Measurements from ENCODE around the gene SEC31A.

Gene SEC31A

DNA sequence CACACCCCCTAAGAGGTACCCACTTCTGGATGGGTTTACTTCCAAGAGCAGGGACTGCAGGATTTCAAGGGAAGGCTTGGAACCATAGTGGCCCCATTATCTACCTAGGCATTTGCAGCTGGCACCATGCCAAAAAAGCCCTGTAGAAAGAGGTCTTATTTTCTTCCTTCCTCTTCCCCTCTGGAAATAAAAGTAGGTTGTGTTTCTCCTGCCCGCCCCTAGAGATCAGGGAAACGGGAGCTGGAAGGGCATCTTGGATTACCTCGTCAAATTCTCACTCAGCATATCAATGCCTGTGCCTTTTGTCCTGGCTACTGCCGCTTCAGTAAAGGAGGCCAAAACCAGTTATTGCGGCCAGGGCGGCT, 93.9 kb downstream of the SEC31A start:
- H3K27ac ChIP-seq (ENCODE audit: low read depth in 2 of 2, low read length in 2 of 2) = no peak overlapping the region
- no peak overlapping the region for H3K9ac ChIP-seq (ENCODE audit: low read depth in 1 of 2, low read length in 2 of 2)
- H3K4me1 ChIP-seq (ENCODE audit: control insufficient read depth in 2 of 2, insufficient read depth in 2 of 2, low read length in 2 of 2) = peaks cover 4 to 6% of the 10 kb centered on the region in 2 donors
- H3K4me3 ChIP-seq (ENCODE audit: low read length in 2 of 2) = no peak overlapping the region
- H3K36me3 ChIP-seq (ENCODE audit: control insufficient read depth in 2 of 2, insufficient read depth in 2 of 2, low read length in 2 of 2) = no peaks in the 10 kb centered on the region
- peaks cover 2 to 8% of the 10 kb centered on the region in 2 donors for H3K27me3 ChIP-seq (ENCODE audit: control insufficient read depth in 2 of 2, insufficient read depth in 2 of 2, low read length in 2 of 2)
- no peaks in the 10 kb centered on the region for H3K9me3 ChIP-seq (ENCODE audit: control insufficient read depth in 2 of 2, low read length in 2 of 2)

DNA sequence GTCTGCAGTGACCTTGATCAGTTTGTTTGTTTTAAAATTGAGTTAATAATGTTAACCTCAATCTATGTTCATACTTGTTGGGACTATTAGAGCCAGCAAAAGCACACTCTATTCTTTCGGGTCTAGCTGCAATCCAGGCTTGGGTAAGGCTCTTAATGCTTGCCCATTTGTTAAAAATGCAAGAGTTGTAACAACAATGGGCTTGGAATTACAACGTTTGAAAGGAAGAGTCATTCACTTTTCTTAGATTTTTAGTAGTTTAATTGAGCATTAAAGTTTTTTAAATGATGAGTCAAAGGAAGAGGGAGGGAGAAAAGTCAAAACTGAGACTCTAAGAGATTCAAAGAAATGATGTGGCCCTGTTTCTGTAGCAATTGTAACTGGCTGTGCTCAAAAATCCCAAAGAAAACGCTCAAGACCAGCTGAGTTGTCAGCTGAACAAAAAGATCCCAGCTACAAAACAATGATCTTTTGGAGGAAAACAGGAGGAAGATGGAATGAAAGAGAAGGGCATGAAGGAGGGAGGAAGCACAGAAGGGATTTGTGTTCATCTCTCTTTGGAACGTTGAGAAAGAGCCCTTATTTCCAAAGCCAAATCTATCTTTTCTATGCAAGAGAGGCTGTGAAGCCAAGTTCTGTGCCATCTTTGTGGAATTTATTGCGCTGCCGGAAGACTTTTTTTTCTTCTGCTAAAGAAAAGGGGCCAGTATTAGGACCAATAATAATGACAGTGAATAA, 97.9 kb downstream of the SEC31A start:
- Histone ChIP-seq H3K27ac (ENCODE audit: low read depth in 2 of 2, low read length in 2 of 2) (no peak overlapping the region), H3K36me3 (ENCODE audit: control insufficient read depth in 2 of 2, insufficient read depth in 2 of 2, low read length in 2 of 2) (no peaks in the 10 kb centered on the region), H3K4me3 (ENCODE audit: low read length in 2 of 2) (no peak overlapping the region), H3K4me1 (ENCODE audit: control insufficient read depth in 2 of 2, insufficient read depth in 2 of 2, low read length in 2 of 2) (peaks cover 0 to 4% of the 10 kb centered on the region in 2 donors), H3K27me3 (ENCODE audit: control insufficient read depth in 2 of 2, insufficient read depth in 2 of 2, low read length in 2 of 2) (peaks cover 2 to 5% of the 10 kb centered on the region in 2 donors), H3K9me3 (ENCODE audit: control insufficient read depth in 2 of 2, low read length in 2 of 2) (no peaks in the 10 kb centered on the region), H3K9ac (ENCODE audit: low read depth in 1 of 2, low read length in 2 of 2) (no peak overlapping the region)

DNA sequence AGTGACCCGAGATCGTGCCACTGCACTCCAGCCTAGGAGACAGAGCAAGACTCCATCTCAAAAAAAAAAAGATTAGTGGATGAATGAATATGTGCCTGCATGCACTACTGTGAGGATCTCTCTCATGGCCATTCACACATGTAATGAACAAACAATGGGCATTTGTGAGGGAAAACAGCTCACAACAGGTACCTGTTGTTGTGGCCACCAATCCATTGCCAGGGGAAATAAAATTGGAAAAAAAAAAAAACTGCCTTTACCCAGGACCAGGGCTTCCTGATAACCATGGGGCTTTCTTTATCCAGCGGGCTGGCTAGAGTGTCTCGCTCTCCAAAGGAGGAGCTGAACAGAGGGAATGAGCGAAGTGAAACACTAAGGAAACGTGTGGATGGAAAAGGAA, 99.8 kb downstream of the SEC31A start:
- no peak overlapping the region for H3K9ac ChIP-seq (ENCODE audit: low read depth in 1 of 2, low read length in 2 of 2)
- H3K4me3 ChIP-seq (ENCODE audit: low read length in 2 of 2) = no peak overlapping the region
- no peaks in the 10 kb centered on the region for H3K4me1 ChIP-seq (ENCODE audit: control insufficient read depth in 2 of 2, insufficient read depth in 2 of 2, low read length in 2 of 2)
- H3K9me3 ChIP-seq (ENCODE audit: control insufficient read depth in 2 of 2, low read length in 2 of 2) = no peaks in the 10 kb centered on the region
- H3K36me3 ChIP-seq (ENCODE audit: control insufficient read depth in 2 of 2, insufficient read depth in 2 of 2, low read length in 2 of 2) = no peaks in the 10 kb centered on the region
- no peak overlapping the region for H3K27ac ChIP-seq (ENCODE audit: low read depth in 2 of 2, low read length in 2 of 2)
- no peaks in the 10 kb centered on the region for H3K27me3 ChIP-seq (ENCODE audit: control insufficient read depth in 2 of 2, insufficient read depth in 2 of 2, low read length in 2 of 2)

DNA sequence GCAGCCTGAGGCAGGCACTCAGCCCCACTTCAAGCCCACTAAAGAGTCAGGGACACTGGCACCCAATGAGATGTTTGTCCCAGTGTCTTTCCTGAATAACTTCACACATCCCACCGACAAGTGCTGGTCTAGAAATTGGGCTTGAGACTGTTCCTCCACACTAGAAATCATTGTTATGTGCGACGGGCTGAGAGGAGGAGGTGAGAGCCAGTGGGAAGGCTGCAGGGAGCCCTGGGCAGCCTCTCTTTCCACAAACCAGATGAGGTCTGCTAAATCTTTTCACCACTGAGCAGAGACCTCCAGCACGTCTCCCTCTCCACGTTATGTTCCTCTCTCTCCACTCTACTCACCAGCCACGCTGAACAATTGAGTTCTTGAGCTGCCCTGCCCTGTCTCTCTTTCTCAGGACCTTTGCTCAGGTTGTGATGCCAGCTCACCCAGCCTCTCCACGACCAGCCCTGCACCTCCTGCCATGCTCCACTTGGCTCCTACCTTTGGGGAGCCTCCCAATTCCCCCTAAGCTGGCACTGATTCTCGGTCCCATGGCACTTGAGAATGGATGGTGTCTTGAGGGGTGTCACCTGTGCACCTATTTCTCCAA, 100.8 kb downstream of the SEC31A start:
- no peak overlapping the region for H3K9ac ChIP-seq (ENCODE audit: low read depth in 1 of 2, low read length in 2 of 2)

DNA sequence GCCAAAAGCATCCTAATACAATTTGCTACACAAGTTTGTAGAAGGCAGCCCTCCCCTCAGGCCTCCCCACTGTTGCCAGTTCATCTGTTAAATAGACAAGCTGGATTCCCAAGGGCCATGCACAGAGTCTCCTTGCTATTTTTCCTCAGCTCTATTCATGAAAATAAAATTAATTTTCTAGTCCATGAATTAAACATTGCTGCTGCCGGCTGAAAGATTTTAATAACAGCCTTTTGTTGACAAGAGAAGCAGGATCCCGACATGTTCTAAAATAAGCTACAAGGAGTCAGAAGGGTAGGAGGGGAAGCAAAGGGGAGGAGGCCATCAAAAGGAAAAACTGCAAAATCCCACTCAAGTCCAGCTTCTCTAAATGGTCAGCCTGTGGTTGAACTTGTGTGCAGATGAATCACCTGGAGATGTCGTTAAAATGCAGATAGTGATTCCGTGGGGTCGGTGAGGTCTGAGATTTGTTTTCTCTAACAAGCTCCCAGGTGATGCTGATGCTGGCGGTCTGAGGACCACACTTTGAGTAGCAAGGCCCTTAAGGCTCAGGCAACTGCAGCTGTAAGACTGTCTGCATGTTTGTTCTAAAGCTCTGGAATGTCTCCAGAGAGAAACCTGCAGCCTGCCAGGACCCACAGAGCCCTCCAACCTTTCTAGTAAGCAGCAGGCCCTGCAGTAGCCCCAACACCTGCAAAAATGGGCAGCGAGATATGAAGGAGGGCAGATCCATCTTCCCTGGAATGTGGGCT, 101.8 kb downstream of the SEC31A start:
- H3K9ac ChIP-seq (ENCODE audit: low read depth in 1 of 2, low read length in 2 of 2) = no peak overlapping the region
- no peaks in the 10 kb centered on the region for H3K9me3 ChIP-seq (ENCODE audit: control insufficient read depth in 2 of 2, low read length in 2 of 2)
- H3K27me3 ChIP-seq (ENCODE audit: control insufficient read depth in 2 of 2, insufficient read depth in 2 of 2, low read length in 2 of 2) = no peaks in the 10 kb centered on the region
- H3K4me3 ChIP-seq (ENCODE audit: low read length in 2 of 2) = no peak overlapping the region
- peaks cover 2 to 10% of the 10 kb centered on the region in 2 donors for H3K4me1 ChIP-seq (ENCODE audit: control insufficient read depth in 2 of 2, insufficient read depth in 2 of 2, low read length in 2 of 2)
- H3K27ac ChIP-seq (ENCODE audit: low read depth in 2 of 2, low read length in 2 of 2) = no peak overlapping the region
- no peaks in the 10 kb centered on the region for H3K36me3 ChIP-seq (ENCODE audit: control insufficient read depth in 2 of 2, insufficient read depth in 2 of 2, low read length in 2 of 2)

More for the DNA sequence above, 100.8 kb downstream of the SEC31A start:
- Histone ChIP-seq H3K9me3 (ENCODE audit: control insufficient read depth in 2 of 2, low read length in 2 of 2) (no peaks in the 10 kb centered on the region), H3K27ac (ENCODE audit: low read depth in 2 of 2, low read length in 2 of 2) (no peak overlapping the region), H3K36me3 (ENCODE audit: control insufficient read depth in 2 of 2, insufficient read depth in 2 of 2, low read length in 2 of 2) (no peaks in the 10 kb centered on the region), H3K4me3 (ENCODE audit: low read length in 2 of 2) (no peak overlapping the region), H3K27me3 (ENCODE audit: control insufficient read depth in 2 of 2, insufficient read depth in 2 of 2, low read length in 2 of 2) (no peaks in the 10 kb centered on the region), H3K4me1 (ENCODE audit: control insufficient read depth in 2 of 2, insufficient read depth in 2 of 2, low read length in 2 of 2) (peaks cover 2 to 5% of the 10 kb centered on the region in 2 donors)

DNA sequence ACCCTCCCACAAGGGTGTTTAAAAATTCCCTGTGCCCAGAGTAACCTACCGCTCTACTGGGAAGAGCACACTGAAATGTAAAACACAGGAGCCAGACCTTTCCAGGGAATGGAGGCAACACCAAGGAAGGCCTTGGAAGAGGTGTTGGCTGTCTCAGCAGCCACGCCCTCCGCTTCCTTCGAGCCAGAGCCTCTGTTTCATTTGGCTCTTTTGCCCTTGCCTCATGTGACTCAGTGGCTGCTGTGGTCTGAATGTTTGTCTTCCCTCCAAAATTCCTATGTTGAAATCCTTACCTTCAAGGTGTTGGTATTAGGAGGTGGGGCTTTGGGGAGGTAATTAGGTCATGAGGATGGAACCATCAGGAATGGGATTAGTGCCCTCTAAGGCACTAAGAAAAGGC, 103.6 kb downstream of the SEC31A start:
- no peak overlapping the region for H3K4me3 ChIP-seq (ENCODE audit: low read length in 2 of 2)
- H3K36me3 ChIP-seq (ENCODE audit: control insufficient read depth in 2 of 2, insufficient read depth in 2 of 2, low read length in 2 of 2) = no peaks in the 10 kb centered on the region
- peaks cover 2 to 10% of the 10 kb centered on the region in 2 donors for H3K4me1 ChIP-seq (ENCODE audit: control insufficient read depth in 2 of 2, insufficient read depth in 2 of 2, low read length in 2 of 2)
- H3K9me3 ChIP-seq (ENCODE audit: control insufficient read depth in 2 of 2, low read length in 2 of 2) = no peaks in the 10 kb centered on the region
- H3K27me3 ChIP-seq (ENCODE audit: control insufficient read depth in 2 of 2, insufficient read depth in 2 of 2, low read length in 2 of 2) = no peaks in the 10 kb centered on the region
- H3K9ac ChIP-seq (ENCODE audit: low read depth in 1 of 2, low read length in 2 of 2) = no peak overlapping the region
- no peak overlapping the region for H3K27ac ChIP-seq (ENCODE audit: low read depth in 2 of 2, low read length in 2 of 2)

DNA sequence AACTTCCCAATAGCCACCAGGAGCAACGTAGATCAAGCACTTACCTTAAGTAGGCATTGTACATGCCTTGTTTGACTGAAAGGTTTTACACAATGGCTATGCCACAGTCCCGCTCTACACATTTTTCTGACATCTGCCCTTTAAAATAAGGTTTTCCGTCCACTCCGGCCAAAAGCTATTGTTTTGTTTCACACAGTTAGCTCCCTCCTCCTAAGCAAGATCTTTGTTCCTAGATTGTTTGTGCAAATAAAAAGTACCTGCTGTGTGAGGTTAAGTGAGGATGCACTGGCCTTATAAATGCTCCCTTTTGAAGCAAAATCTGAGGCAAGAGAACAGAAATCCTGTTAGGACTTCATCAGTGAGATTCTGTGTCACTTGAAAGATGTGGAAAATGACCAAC, 104.1 kb downstream of the SEC31A start:
- Histone ChIP-seq H3K27ac (ENCODE audit: low read depth in 2 of 2, low read length in 2 of 2) (no peak overlapping the region), H3K4me3 (ENCODE audit: low read length in 2 of 2) (no peak overlapping the region), H3K27me3 (ENCODE audit: control insufficient read depth in 2 of 2, insufficient read depth in 2 of 2, low read length in 2 of 2) (no peaks in the 10 kb centered on the region), H3K9me3 (ENCODE audit: control insufficient read depth in 2 of 2, low read length in 2 of 2) (no peaks in the 10 kb centered on the region), H3K4me1 (ENCODE audit: control insufficient read depth in 2 of 2, insufficient read depth in 2 of 2, low read length in 2 of 2) (peaks cover 2 to 10% of the 10 kb centered on the region in 2 donors), H3K9ac (ENCODE audit: low read depth in 1 of 2, low read length in 2 of 2) (no peak overlapping the region), H3K36me3 (ENCODE audit: control insufficient read depth in 2 of 2, insufficient read depth in 2 of 2, low read length in 2 of 2) (no peaks in the 10 kb centered on the region)

DNA sequence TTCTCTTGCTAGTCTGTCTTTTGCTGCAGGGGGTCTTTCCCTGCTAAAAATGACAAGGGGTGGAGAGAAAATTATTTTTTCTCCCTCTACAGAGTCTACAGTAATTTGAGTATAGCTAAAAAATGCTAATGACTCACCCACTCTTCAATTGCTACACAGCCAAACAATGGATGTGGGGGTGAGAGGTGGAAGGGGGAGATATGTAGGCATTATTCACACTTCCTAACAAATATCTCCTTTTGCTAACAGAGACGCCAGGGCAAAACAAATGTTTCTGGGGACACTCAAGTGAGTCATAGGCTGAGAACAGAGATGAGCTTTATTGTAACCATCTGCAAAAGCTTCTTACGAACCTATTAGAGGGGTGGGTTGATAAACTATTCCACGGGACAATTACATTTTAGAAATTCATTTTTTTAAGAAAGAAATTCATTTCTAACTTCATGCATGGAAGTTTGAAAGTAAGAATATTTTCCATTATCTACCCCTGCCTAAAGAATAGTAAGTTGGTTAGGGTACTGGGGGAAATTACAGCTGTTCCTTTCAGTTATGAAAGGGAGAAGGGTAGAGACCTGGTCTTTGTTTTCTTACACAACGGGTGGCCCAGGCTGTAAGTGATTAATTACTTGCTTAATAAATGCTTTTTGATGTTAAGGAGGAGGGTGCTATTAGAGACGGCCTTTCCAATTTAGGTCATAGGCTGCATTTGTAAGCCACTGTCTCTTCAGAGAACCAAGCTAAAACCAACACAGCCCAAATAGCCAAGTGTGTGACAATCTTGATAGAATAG, 105.1 kb downstream of the SEC31A start:
- peaks cover 2 to 10% of the 10 kb centered on the region in 2 donors for H3K4me1 ChIP-seq (ENCODE audit: control insufficient read depth in 2 of 2, insufficient read depth in 2 of 2, low read length in 2 of 2)
- no peaks in the 10 kb centered on the region for H3K9me3 ChIP-seq (ENCODE audit: control insufficient read depth in 2 of 2, low read length in 2 of 2)
- H3K36me3 ChIP-seq (ENCODE audit: control insufficient read depth in 2 of 2, insufficient read depth in 2 of 2, low read length in 2 of 2) = no peaks in the 10 kb centered on the region
- no peak overlapping the region for H3K4me3 ChIP-seq (ENCODE audit: low read length in 2 of 2)
- H3K27me3 ChIP-seq (ENCODE audit: control insufficient read depth in 2 of 2, insufficient read depth in 2 of 2, low read length in 2 of 2) = no peaks in the 10 kb centered on the region
- H3K9ac ChIP-seq (ENCODE audit: low read depth in 1 of 2, low read length in 2 of 2) = no peak overlapping the region
- H3K27ac ChIP-seq (ENCODE audit: low read depth in 2 of 2, low read length in 2 of 2) = no peak overlapping the region

DNA sequence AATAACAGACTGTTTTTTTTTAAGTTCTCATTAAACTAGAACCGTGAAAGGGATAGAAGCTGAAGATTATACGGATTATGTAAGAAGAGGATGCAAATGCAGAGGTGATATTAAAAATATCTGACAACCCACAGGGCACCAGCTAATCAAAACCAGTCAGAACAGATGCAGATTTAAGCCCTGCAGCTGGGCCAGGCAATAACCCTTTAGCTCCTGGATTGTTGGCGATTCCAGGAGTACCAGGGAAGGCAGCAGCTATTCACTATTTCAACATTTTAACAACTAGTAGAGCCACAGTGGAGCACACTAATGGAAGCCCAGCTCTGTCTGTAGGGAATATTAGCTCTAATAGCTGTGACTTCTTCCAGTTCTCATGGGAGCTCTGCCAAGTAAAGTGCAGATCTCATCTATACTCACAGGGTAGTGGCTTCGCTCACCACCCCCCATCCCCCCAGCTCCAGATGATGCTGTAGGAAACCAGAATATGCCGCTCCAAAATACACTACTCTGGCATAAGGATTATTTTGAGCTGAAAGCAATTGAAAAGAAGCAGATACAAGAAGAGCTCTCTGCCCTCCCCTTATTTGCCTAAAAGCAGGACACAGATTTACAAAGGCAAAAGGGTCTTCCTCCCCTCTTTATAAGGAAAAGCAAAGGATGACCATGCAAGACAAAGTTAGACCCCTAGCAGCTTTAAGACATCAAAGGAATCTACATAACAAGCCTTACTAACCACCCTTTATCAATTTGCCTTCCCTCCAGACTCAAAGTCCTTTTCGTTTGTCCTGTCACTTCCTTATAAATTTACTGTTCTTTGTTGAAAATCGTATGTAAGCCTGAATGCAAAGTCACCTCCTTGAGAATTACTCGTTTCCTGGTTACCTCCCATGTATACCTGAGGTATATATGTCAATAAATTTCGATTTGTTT, 106.0 kb downstream of the SEC31A start:
- H3K27me3 ChIP-seq (ENCODE audit: control insufficient read depth in 2 of 2, insufficient read depth in 2 of 2, low read length in 2 of 2) = no peaks in the 10 kb centered on the region
- peaks cover 2 to 10% of the 10 kb centered on the region in 2 donors for H3K4me1 ChIP-seq (ENCODE audit: control insufficient read depth in 2 of 2, insufficient read depth in 2 of 2, low read length in 2 of 2)
- H3K27ac ChIP-seq (ENCODE audit: low read depth in 2 of 2, low read length in 2 of 2) = no peak overlapping the region
- no peak overlapping the region for H3K9ac ChIP-seq (ENCODE audit: low read depth in 1 of 2, low read length in 2 of 2)
- H3K9me3 ChIP-seq (ENCODE audit: control insufficient read depth in 2 of 2, low read length in 2 of 2) = no peaks in the 10 kb centered on the region
- H3K4me3 ChIP-seq (ENCODE audit: low read length in 2 of 2) = no peak overlapping the region
- H3K36me3 ChIP-seq (ENCODE audit: control insufficient read depth in 2 of 2, insufficient read depth in 2 of 2, low read length in 2 of 2) = no peaks in the 10 kb centered on the region
